HEK293 (cell line): ENCODE measurements around the gene CDCA4.

ENCODE experiments used
- CTCF ChIA-PET: fragments of 350-600 bp; formaldehyde crosslinking; extraction: SDS; loops from one replicate; lab custom pipeline; 2021; ENCODE audit warnings: antibody characterized with exemption; lab: Yijun Ruan, JAX
- POLR2A ChIA-PET: fragments of 300-600 bp; formaldehyde crosslinking; extraction: SDS; loops from one replicate; lab custom pipeline; 2020; ENCODE audit warnings: antibody characterized with exemption, inconsistent platforms; lab: Yijun Ruan, JAX
- H3K27ac ChIP-seq: fragments of 200-500 bp; sonication (Bioruptor generic); 2 replicates; pipeline ENCODE4 v1.5.1; 2014; ENCODE audit warnings: low read depth, low read length, control low read depth, inconsistent platforms; ENCODE audit errors: extremely low read depth
- H3K36me3 ChIP-seq, 2 experiments: fragments of 200-500 bp in 1 of 2; sonication (Bioruptor generic) in 1 of 2; 1 replicate in 1 of 2; 2 replicates in 1 of 2; pipeline ENCODE4 v1.5.1; 2014 to 2017; ENCODE audit warnings: inconsistent platforms in 2 of 2, low read length in 2 of 2; ENCODE audit not compliant: control insufficient read depth in 2 of 2, insufficient read depth in 1 of 2
- H3K4me1 ChIP-seq: fragments of 200-500 bp; sonication (Bioruptor generic); 2 replicates; pipeline ENCODE4 v1.5.1; 2014; ENCODE audit warnings: mild to moderate bottlenecking, low read length, inconsistent platforms; ENCODE audit not compliant: control insufficient read depth, insufficient read depth
- H3K4me3 ChIP-seq: 2 replicates; pipeline ENCODE4 v1.5.1; 2011; ENCODE audit warnings: low read depth, mild to moderate bottlenecking, control low read depth, low read length, moderate library complexity
- H3K9me3 ChIP-seq: fragments of 200-500 bp; sonication (Bioruptor generic); 2 replicates; pipeline ENCODE4 v1.5.1; 2014; ENCODE audit warnings: low read depth, low read length, inconsistent platforms; ENCODE audit not compliant: control insufficient read depth, insufficient read depth
- ATF2 ChIP-seq: fragments of 450-650 bp; formaldehyde crosslinking; IDR thresholded peaks from 2 replicates; pipeline ENCODE4 v1.5.1; 2016; ENCODE audit warnings: missing biosample characterization, missing genetic modification characterization, low read depth
- BCL11B ChIP-seq: fragments of 450-650 bp; formaldehyde crosslinking; IDR thresholded peaks from 2 replicates; pipeline ENCODE4 v1.5.1; 2016; ENCODE audit warnings: low read depth, missing biosample characterization, missing genetic modification characterization
- CTCF ChIP-seq: fragments of 450-650 bp; formaldehyde crosslinking; IDR thresholded peaks from 2 replicates; pipeline ENCODE4 v1.5.1; 2016; ENCODE audit warnings: missing biosample characterization, missing genetic modification characterization
- GLIS1 ChIP-seq: fragments of 450-650 bp; formaldehyde crosslinking; IDR thresholded peaks from 2 replicates; pipeline ENCODE4 v1.5.1; 2016; ENCODE audit warnings: missing biosample characterization, missing genetic modification characterization
- OSR2 ChIP-seq: fragments of 450-650 bp; formaldehyde crosslinking; IDR thresholded peaks from 2 replicates; pipeline ENCODE4 v1.5.1; 2016; ENCODE audit warnings: missing biosample characterization, missing genetic modification characterization
- PRDM6 ChIP-seq: fragments of 450-650 bp; formaldehyde crosslinking; IDR thresholded peaks from 2 replicates; pipeline ENCODE4 v1.5.1; 2017; ENCODE audit warnings: missing biosample characterization, missing genetic modification characterization
- SCRT2 ChIP-seq: fragments of 450-650 bp; formaldehyde crosslinking; IDR thresholded peaks from 2 replicates; pipeline ENCODE4 v1.5.1; 2016; ENCODE audit warnings: missing biosample characterization, missing genetic modification characterization
- TCF7L2 ChIP-seq: IDR thresholded peaks from 2 replicates; pipeline ENCODE4 v1.6.1; 2011; ENCODE audit warnings: low read depth, mild to moderate bottlenecking, inconsistent platforms, low read length, moderate library complexity, borderline replicate concordance
- ZBTB20 ChIP-seq: fragments of 450-650 bp; formaldehyde crosslinking; IDR thresholded peaks from 2 replicates; pipeline ENCODE4 v1.5.1; 2016; ENCODE audit warnings: missing biosample characterization, missing genetic modification characterization
- ZFHX2 ChIP-seq: fragments of 450-650 bp; formaldehyde crosslinking; conservative IDR thresholded peaks from 2 replicates; pipeline ENCODE4 v1.5.1; 2016; ENCODE audit warnings: missing biosample characterization, missing genetic modification characterization
- ZFP37 ChIP-seq: fragments of 450-650 bp; formaldehyde crosslinking; IDR thresholded peaks from 2 replicates; pipeline ENCODE4 v1.5.1; 2016; ENCODE audit warnings: missing biosample characterization, missing genetic modification characterization
- ZNF133 ChIP-seq: fragments of 450-650 bp; formaldehyde crosslinking; IDR thresholded peaks from 2 replicates; pipeline ENCODE4 v1.5.1; 2016; ENCODE audit warnings: missing biosample characterization, missing genetic modification characterization
- ZNF302 ChIP-seq: fragments of 450-650 bp; formaldehyde crosslinking; IDR thresholded peaks from 2 replicates; pipeline ENCODE4 v1.5.1; 2016; ENCODE audit warnings: missing biosample characterization, missing genetic modification characterization, low read depth
- ZNF341 ChIP-seq: fragments of 450-650 bp; formaldehyde crosslinking; IDR thresholded peaks from 2 replicates; pipeline ENCODE4; 2016; ENCODE audit warnings: low read depth, missing biosample characterization, missing genetic modification characterization
- ZNF391 ChIP-seq: fragments of 450-650 bp; formaldehyde crosslinking; IDR thresholded peaks from 2 replicates; pipeline ENCODE4 v1.5.1; 2016; ENCODE audit warnings: low read depth, missing biosample characterization, missing genetic modification characterization, borderline replicate concordance
- ZNF423 ChIP-seq: fragments of 450-650 bp; formaldehyde crosslinking; IDR thresholded peaks from 2 replicates; pipeline ENCODE4 v1.5.1; 2016; ENCODE audit warnings: missing biosample characterization, missing genetic modification characterization
- ZNF426 ChIP-seq: fragments of 450-650 bp; formaldehyde crosslinking; IDR thresholded peaks from 2 replicates; pipeline ENCODE4 v1.5.1; 2017; ENCODE audit warnings: missing biosample characterization, missing genetic modification characterization, mild to moderate bottlenecking, inconsistent platforms, moderate library complexity
- ZNF518A ChIP-seq: fragments of 450-650 bp; formaldehyde crosslinking; conservative IDR thresholded peaks from 2 replicates; pipeline ENCODE4 v1.5.1; 2016; ENCODE audit warnings: low read depth, missing biosample characterization, missing genetic modification characterization
- ZNF548 ChIP-seq: fragments of 450-650 bp; formaldehyde crosslinking; IDR thresholded peaks from 2 replicates; pipeline ENCODE4 v1.5.1; 2016; ENCODE audit warnings: missing biosample characterization, missing genetic modification characterization
- ZNF610 ChIP-seq: fragments of 450-650 bp; formaldehyde crosslinking; IDR thresholded peaks from 2 replicates; pipeline ENCODE4 v1.5.1; 2016; ENCODE audit warnings: missing biosample characterization, missing genetic modification characterization, borderline replicate concordance
- ZNF654 ChIP-seq: fragments of 450-650 bp; formaldehyde crosslinking; IDR thresholded peaks from 2 replicates; pipeline ENCODE4 v1.5.1; 2016; ENCODE audit warnings: low read depth, missing biosample characterization, missing genetic modification characterization
- ZNF658 ChIP-seq: fragments of 450-650 bp; formaldehyde crosslinking; IDR thresholded peaks from 2 replicates; pipeline ENCODE4; 2016; ENCODE audit warnings: missing biosample characterization, missing genetic modification characterization
- ZNF704 ChIP-seq: fragments of 450-650 bp; formaldehyde crosslinking; IDR thresholded peaks from 2 replicates; pipeline ENCODE4 v1.5.1; 2016; ENCODE audit warnings: missing biosample characterization, missing genetic modification characterization
- ZNF792 ChIP-seq: fragments of 450-650 bp; formaldehyde crosslinking; IDR thresholded peaks from 2 replicates; pipeline ENCODE4 v1.5.1; 2016; ENCODE audit warnings: missing biosample characterization, missing genetic modification characterization

The CDCA4 gene

GRCh38 chr14:104978746-104979691 lies 41.9 kb downstream of the CDCA4 start:
- Histone ChIP-seq H3K27ac (no peak overlapping the region), H3K9me3 (no peaks in the 10 kb centered on the region), H3K4me3 (no peak overlapping the region), H3K36me3 (no peaks in the 10 kb centered on the region), H3K4me1 (peaks cover 5% of the 10 kb centered on the region; the same call in 1 of the 2 replicates)
- ChIA-PET CTCF (interaction anchor here (1.0 kb wide), 1 partner anchor 67 kb away, joined by 3 read pairs; no protein-coding TSS in a partner anchor), POLR2A (interaction anchor here (0.6 to 1.5 kb wide), 6 partner anchors 10 to 225 kb away, joined by 3 to 7 read pairs (median 4); partner anchors contain the start of gene CDCA4)
- no peak for TF ChIP-seq CTCF (tag by site-specific recombination)
- TF ChIP-seq ZBTB20: 0 out of 2 replicates have a peak, but pooled peaks have one; percentile 19
- TF ChIP-seq ZNF302 (tag by site-specific recombination): no peak
- TF ChIP-seq ZNF548 (tag by site-specific recombination): no peak
- no peak for TF ChIP-seq ATF2 (tag by site-specific recombination)
- no peak for TF ChIP-seq ZNF792 (tag by site-specific recombination)
- TF ChIP-seq ZNF704 (tag by site-specific recombination): no peak
- TF ChIP-seq GLIS1 (tag by site-specific recombination): no peak
- no peak for TF ChIP-seq ZNF423 (tag by site-specific recombination)
- no peak for TF ChIP-seq ZNF133 (tag by site-specific recombination)
- no peak for TF ChIP-seq SCRT2
- TF ChIP-seq TCF7L2: no peak
- TF ChIP-seq ZNF391: no peak
- no peak for TF ChIP-seq PRDM6 (tag by site-specific recombination)
- TF ChIP-seq ZNF426 (tag by site-specific recombination): no peak
- no peak for TF ChIP-seq BCL11B (tag by site-specific recombination)
- no peak for TF ChIP-seq ZFP37 (tag by site-specific recombination)
- no peak for TF ChIP-seq ZNF341 (tag by site-specific recombination)
- TF ChIP-seq ZNF610 (tag by site-specific recombination): no peak
- peak; percentile 44 for TF ChIP-seq ZFHX2 (tag by site-specific recombination)
- no peak for TF ChIP-seq ZNF518A
- no peak for TF ChIP-seq ZNF658 (tag by site-specific recombination)
- TF ChIP-seq OSR2 (tag by site-specific recombination): no peak
- TF ChIP-seq ZNF654 (tag by site-specific recombination): no peak
